Psoas muscle (tissue), 8 donors: Measurements from ENCODE around the gene TMED6. TPM values are rescaled to one million over a fixed set of nuclear protein-coding genes. Genes with fewer than 3 reads are reported as not detected.

Experiments
- ATAC-seq, 4 donors: fragments of 200-7000 bp; cut with Tn5 transposase; one replicate each; pipeline ENCODE4 v1.9.1; 2020; ENCODE audit warnings: moderate library complexity in 3 of 4, mild to moderate bottlenecking in 2 of 4
- DNase-seq, 2 donors: peaks; one replicate each; pipeline ENCODE4 v3.0.0-alpha.2; 2020
- H3K27ac ChIP-seq: fragments of 200-600 bp; one replicate; pipeline ENCODE4 v1.8.0; 2022
- H3K27me3 ChIP-seq, 3 donors: fragments of 200-600 bp in 1 of 3; one replicate each; pipeline versions ENCODE4 v1.6.1 to v1.8.0; 2013 to 2022; ENCODE audit warnings: low read length in 2 of 3, mild to moderate bottlenecking in 2 of 3, moderate library complexity in 1 of 3; ENCODE audit not compliant: insufficient read depth in 3 of 3
- H3K36me3 ChIP-seq, 2 donors: fragments of 200-600 bp in 1 of 2; one replicate each; pipeline versions ENCODE4 v1.6.1 to v1.8.0; 2013 to 2022; ENCODE audit warnings: low read depth in 1 of 2, mild to moderate bottlenecking in 1 of 2, moderate library complexity in 1 of 2; ENCODE audit not compliant: insufficient read depth in 1 of 2
- H3K4me1 ChIP-seq: fragments of 200-600 bp; one replicate; pipeline ENCODE4 v1.8.0; 2022
- H3K4me3 ChIP-seq: fragments of 200-600 bp; one replicate; pipeline ENCODE4 v1.8.0; 2022; ENCODE audit warnings: mild to moderate bottlenecking
- H3K9me3 ChIP-seq: fragments of 200-600 bp; one replicate; pipeline ENCODE4 v1.8.0; 2022
- CTCF ChIP-seq: fragments of 200-600 bp; IDR thresholded peaks from one replicate; pipeline ENCODE4 v1.8.0; 2022; ENCODE audit warnings: antibody characterized with exemption
- WGBS, 3 donors: extraction: QIAGEN DNeasy Blood & Tissue Kit; methylation state at CpG; one replicate each; pipeline versions ENCODE4 v1.1.6 to v1.1.7; 2013; 5-methylcytosine and 5-hydroxymethylcytosine counted together
- intact Hi-C, 2 donors: fragments of 100-400 bp; cut with DNase I; formaldehyde crosslinking; loops; one replicate each; pipeline versions ENCODE4 v1.11.0 to v1.14.2; 2022
- polyA plus RNA-seq, 3 donors: library from polyadenylated mRNA; stranded (reverse); fragments of 200-250 nt; gene quantifications; one replicate each; pipeline ENCODE4 v1.2.3, GENCODE V29; 2013
- total RNA-seq, 4 donors: library from RNA; stranded (reverse); fragmentation: NEBNext Ultra II Directional in 2 of 4; extraction: Animal tissue kit (Norgen Biotek cat#: 25700) in 2 of 4; gene quantifications; one replicate each; pipeline versions ENCODE4 v1.2.1 to v1.2.4, GENCODE V29; 2021 to 2023
- donor health status: healthy with polysubstance abuse.
- donor health status: DM: no; HTN: no; CAD: no; lungs with moderate emphysema.
- donor health status: Bipolar disorder and iron deficiency.
- donor health status: healthy.
- donor health status: DM: yes; HTN: yes; CAD: no.
- donor health status: DM: no; HTN: no; CAD: no.
- donor health status: DM: no; HTN: no; CAD: no.
- donor health status: DM: yes; HTN: yes; CAD: no.

TMED6 gene
- total and polyA plus RNA-seq, 7 donors = 0.09 to 0.34 (median 0.19) TPM; not detected in 3

GRCh38 chr16:69327585-69328310 lies 23.8 kb downstream of the TMED6 start:
- ATAC-seq (no peak), DNase-seq (no peak)
- WGBS, 3 donors = 61 to 80% (median 69%) methylated on average over 14 of the region's 14 CpGs
- Histone ChIP-seq H3K27me3 (no peaks in the 10 kb centered on the region), H3K36me3 (peaks cover 0 to 70% of the 10 kb centered on the region in 2 donors), H3K4me3 (peak overlapping the region; percentile 92), H3K4me1 (peaks cover 74% of the 10 kb centered on the region), H3K27ac (peak overlapping the region; percentile 98), H3K9me3 (no peaks in the 10 kb centered on the region)
- TF ChIP-seq CTCF = no peak
- intact Hi-C loops = no loop called here

GRCh38 chr16:69326172-69326873 lies 25.3 kb downstream of the TMED6 start:
- peaks cover 71% of the 10 kb centered on the region for H3K4me1 ChIP-seq
- peak; percentile 52 to 68 (median 60) for ATAC-seq
- H3K36me3 ChIP-seq = peaks cover 4 to 70% of the 10 kb centered on the region in 2 donors
- H3K9me3 ChIP-seq = no peaks in the 10 kb centered on the region
- DNase-seq = peak in 1 of 2 donors; percentile 68
- peak overlapping the region; percentile 98 for H3K27ac ChIP-seq
- H3K4me3 ChIP-seq = peak overlapping the region; percentile 92
- no peaks in the 10 kb centered on the region for H3K27me3 ChIP-seq
- no peak for TF ChIP-seq CTCF
- WGBS, 3 donors = 24 to 27% (median 24%) methylated on average over 7 of the region's 7 CpGs
- intact Hi-C loops = no loop called here

DNA sequence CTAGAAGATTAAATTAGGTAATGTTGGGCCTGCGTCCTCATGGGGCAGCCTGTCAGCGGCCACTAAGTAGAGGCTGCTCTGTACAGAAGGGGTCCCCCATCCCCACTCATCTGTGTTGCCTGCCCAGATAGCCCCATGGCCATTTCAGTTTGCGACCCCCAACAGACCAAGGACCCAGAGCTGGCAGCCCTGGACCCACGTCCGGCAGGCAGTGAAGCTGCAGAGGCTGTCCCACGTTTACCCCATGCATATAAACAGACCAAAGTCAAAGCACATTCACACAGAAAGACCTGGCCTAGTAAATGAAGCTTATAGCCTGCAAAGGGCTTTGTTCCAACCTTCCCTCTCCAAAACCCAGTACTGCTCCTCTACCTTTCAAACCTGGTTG lies 25.8 kb downstream of the TMED6 start:
- DNase-seq = no peak
- 64 to 69% (median 69%) methylated on average over 6 of the region's 6 CpGs for WGBS, 3 donors
- no peak for ATAC-seq
- peak overlapping the region; percentile 92 for H3K4me3 ChIP-seq
- H3K27me3 ChIP-seq = no peaks in the 10 kb centered on the region
- peaks cover 4 to 75% of the 10 kb centered on the region in 2 donors for H3K36me3 ChIP-seq
- H3K4me1 ChIP-seq = peaks cover 68% of the 10 kb centered on the region
- intact Hi-C loops = no loop called here
- TF ChIP-seq CTCF = no peak
- H3K9me3 ChIP-seq = no peaks in the 10 kb centered on the region
- peak overlapping the region; percentile 98 for H3K27ac ChIP-seq

DNA sequence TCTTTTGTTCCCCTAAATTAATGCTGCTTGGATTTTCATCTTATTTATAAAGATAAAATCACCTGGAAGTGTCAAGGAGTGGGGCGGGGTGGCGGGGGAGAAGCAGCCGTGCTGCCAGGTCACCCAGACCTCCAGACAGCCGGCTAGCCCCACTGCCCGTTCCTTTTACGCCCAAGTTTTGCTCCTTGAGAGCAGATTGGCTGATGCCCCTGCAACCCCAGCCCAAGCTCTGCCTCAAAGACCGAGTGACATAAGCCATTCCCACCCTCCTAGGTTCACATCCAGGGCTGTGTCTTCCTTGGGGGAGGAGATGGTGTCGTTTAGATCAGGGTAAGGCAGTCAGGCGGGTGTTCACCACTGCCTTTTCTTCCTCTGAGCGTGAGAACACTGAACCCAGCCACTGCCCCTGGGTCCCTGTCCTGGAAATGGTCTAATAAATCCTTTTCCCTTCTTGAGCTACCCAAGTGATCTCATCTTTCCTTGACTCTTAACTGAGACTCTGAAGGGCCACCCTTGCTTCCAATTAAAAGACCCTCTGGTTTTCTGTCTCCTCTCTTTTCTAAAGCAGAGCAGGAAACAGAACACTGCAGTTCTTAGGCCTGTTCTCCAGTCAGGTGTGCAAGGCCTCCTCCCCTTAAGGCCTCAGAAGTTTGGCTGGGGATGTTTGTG lies 26.9 kb downstream of the TMED6 start:
- TF ChIP-seq CTCF = no peak
- peaks cover 4 to 86% of the 10 kb centered on the region in 2 donors for H3K36me3 ChIP-seq
- ATAC-seq = no peak
- no peaks in the 10 kb centered on the region for H3K27me3 ChIP-seq
- no peaks in the 10 kb centered on the region for H3K9me3 ChIP-seq
- 72 to 81% (median 79%) methylated on average over 10 of the region's 10 CpGs for WGBS, 3 donors
- DNase-seq = no peak
- no peak overlapping the region for H3K4me3 ChIP-seq
- intact Hi-C loops = no loop called here
- peaks cover 67% of the 10 kb centered on the region for H3K4me1 ChIP-seq
- peak overlapping the region; percentile 98 for H3K27ac ChIP-seq
